Endodermal cell (in vitro differentiated cells): ENCODE data around the gene PLCXD1. TPM values are rescaled to one million over a fixed set of nuclear protein-coding genes. Genes with fewer than 3 reads are reported as not detected.
A peak's percentile ranks its signal among the peaks of the same experiment; 100 is the strongest.

Experiments used
- DNase-seq: peaks from one replicate; pipeline ENCODE4 v3.0.0-alpha.2; 2017
- H3K27ac ChIP-seq: 2 replicates; pipeline ENCODE4 v1.5.1; 2013; ENCODE audit warnings: mild to moderate bottlenecking, low read depth, low read length, moderate library complexity
- H3K27me3 ChIP-seq: 2 replicates; pipeline ENCODE4 v1.6.1; 2013; ENCODE audit warnings: mild to moderate bottlenecking, low read length, moderate library complexity; ENCODE audit not compliant: insufficient read depth, control insufficient read depth, poor library complexity, severe bottlenecking
- H3K36me3 ChIP-seq: 2 replicates; pipeline ENCODE4 v1.7.0; 2013; ENCODE audit warnings: mild to moderate bottlenecking, low read length, moderate library complexity; ENCODE audit not compliant: control insufficient read depth, insufficient read depth
- H3K4me1 ChIP-seq: one replicate; pipeline ENCODE4 v1.7.0; 2013; ENCODE audit warnings: low read length; ENCODE audit not compliant: control insufficient read depth, insufficient read depth
- H3K4me3 ChIP-seq: 2 replicates; pipeline ENCODE4 v1.5.1; 2013; ENCODE audit warnings: mild to moderate bottlenecking, low read length, moderate library complexity
- H3K9ac ChIP-seq: 2 replicates; pipeline ENCODE4 v1.6.1; 2013; ENCODE audit warnings: mild to moderate bottlenecking, low read length, moderate library complexity; ENCODE audit not compliant: poor library complexity, severe bottlenecking; ENCODE audit errors: extremely low read depth
- H3K9me3 ChIP-seq: 2 replicates; pipeline ENCODE4 v1.6.1; 2013; ENCODE audit warnings: mild to moderate bottlenecking, low read length, moderate library complexity; ENCODE audit not compliant: control insufficient read depth
- H3K27ac Mint-ChIP-seq: 2 replicates; pipeline ENCODE4 v1.8.0; 2020; ENCODE audit warnings: mixed read lengths
- H3K27me3 Mint-ChIP-seq: 2 replicates; pipeline ENCODE4 v1.8.0; 2021; ENCODE audit warnings: mild to moderate bottlenecking, mixed read lengths; ENCODE audit not compliant: insufficient read depth
- H3K36me3 Mint-ChIP-seq: 2 replicates; pipeline ENCODE4 v1.8.0; 2020; ENCODE audit warnings: low read depth, mixed read lengths
- H3K4me1 Mint-ChIP-seq: 2 replicates; pipeline ENCODE4 v1.8.0; 2020; ENCODE audit warnings: mixed read lengths
- H3K4me3 Mint-ChIP-seq: 2 replicates; pipeline ENCODE4 v1.8.0; 2020; ENCODE audit warnings: mild to moderate bottlenecking, moderate library complexity, mixed read lengths
- H3K9me3 Mint-ChIP-seq: 2 replicates; pipeline ENCODE4 v1.8.0; 2020; ENCODE audit warnings: mild to moderate bottlenecking, mixed read lengths
- CTCF ChIP-seq: fragments of 200-600 bp; sonication (generic); conservative IDR thresholded peaks from 2 replicates; pipeline ENCODE4 v1.5.0; 2021; ENCODE audit warnings: antibody characterized with exemption, mild to moderate bottlenecking
- WGBS, 2 experiments: methylation state at CpG; one replicate each; pipeline versions ENCODE4 v1.1.5 to v1.1.7; 2013; ENCODE audit warnings: missing lambda C conversion rate in 2 of 2, mixed read lengths in 1 of 2; ENCODE audit not compliant: insufficient coverage in 1 of 2, insufficient read length in 1 of 2; 5-methylcytosine and 5-hydroxymethylcytosine counted together
- total RNA-seq, 2 donors: library from RNA; stranded (reverse); fragmentation: NEBNext Ultra II Directional in 1 of 2; extraction: Animal tissue kit (Norgen Biotek cat#: 25700) in 1 of 2; gene quantifications; 2 replicates in 1 of 2; 3 replicates in 1 of 2; pipeline ENCODE4 v1.2.1, GENCODE V29; 2021

The PLCXD1 gene
- total RNA-seq, 2 donors from 2014 or later, result 70.3 to 96.9 TPM

GRCh38 chrX:270848-271367 lies 10.3 kb upstream of the PLCXD1 start:
- Histone ChIP-seq H3K4me1 (no peaks in the 10 kb centered on the region), H3K9me3 (no peaks in the 10 kb centered on the region), H3K27me3 (no peaks in the 10 kb centered on the region), H3K9ac (no peak overlapping the region), H3K4me3 (no peak overlapping the region), H3K27ac (no peak overlapping the region), H3K36me3 (no peaks in the 10 kb centered on the region)
- WGBS, 2 experiments, result 94 to 97% methylated on average over 11 to 21 of the region's 21 CpGs
- H3K9me3 Mint-ChIP-seq, result no peaks in the 10 kb centered on the region
- H3K36me3 Mint-ChIP-seq, result no peaks in the 10 kb centered on the region
- peaks cover 3% of the 10 kb centered on the region for H3K4me1 Mint-ChIP-seq
- peak overlapping the region; percentile 28 for H3K4me3 Mint-ChIP-seq
- no peak for TF ChIP-seq CTCF
- peak; percentile 58 for DNase-seq
- no peaks in the 10 kb centered on the region for H3K27me3 Mint-ChIP-seq
- H3K27ac Mint-ChIP-seq, result peak overlapping the region; percentile 13

- Histone ChIP-seq H3K27ac (no peak overlapping the region), H3K4me1 (peaks cover 4% of the 10 kb centered on the region), H3K9me3 (no peaks in the 10 kb centered on the region), H3K9ac (no peak overlapping the region), H3K4me3 (peak overlapping the region; percentile 84), H3K36me3 (no peaks in the 10 kb centered on the region), H3K27me3 (no peaks in the 10 kb centered on the region)
- Mint-ChIP-seq H3K9me3 (no peaks in the 10 kb centered on the region), H3K27me3 (no peaks in the 10 kb centered on the region), H3K4me3 (peak overlapping the region; percentile 74), H3K27ac (peak overlapping the region; percentile 44), H3K36me3 (peaks cover 8% of the 10 kb centered on the region), H3K4me1 (peaks cover 10% of the 10 kb centered on the region)
- WGBS, 2 experiments, result 52 to 70% methylated on average over 4 to 16 of the region's 16 CpGs
- peak; percentile 87 for DNase-seq
- TF ChIP-seq CTCF, result no peak
These were observed 6.2 kb upstream of the PLCXD1 start for GRCh38 chrX:274904-275475.

GRCh38 chrX:275476-275966 lies 5.7 kb upstream of the PLCXD1 start:
- no peaks in the 10 kb centered on the region for H3K36me3 ChIP-seq
- H3K27me3 ChIP-seq, result no peaks in the 10 kb centered on the region
- Mint-ChIP-seq H3K36me3 (peaks cover 8% of the 10 kb centered on the region), H3K9me3 (no peaks in the 10 kb centered on the region), H3K27ac (peak overlapping the region; percentile 44), H3K4me1 (peaks cover 10% of the 10 kb centered on the region), H3K27me3 (no peaks in the 10 kb centered on the region), H3K4me3 (peak overlapping the region; percentile 74)
- H3K9ac ChIP-seq, result peak overlapping the region; percentile 84
- H3K27ac ChIP-seq, result no peak overlapping the region
- WGBS, 2 experiments, result 28 to 36% methylated on average over 21 to 32 of the region's 32 CpGs
- peaks cover 4% of the 10 kb centered on the region for H3K4me1 ChIP-seq
- no peaks in the 10 kb centered on the region for H3K9me3 ChIP-seq
- peak; percentile 79 for DNase-seq
- TF ChIP-seq CTCF, result no peak
- peak overlapping the region; percentile 84 for H3K4me3 ChIP-seq
